ACC112 (cell line): ENCODE results near the gene APOBEC4.
A peak's percentile ranks its signal among the peaks of the same experiment; 100 is the strongest.

Experiments
- H2AFZ ChIP-seq: fragments of 200-600 bp; sonication (generic); one replicate; pipeline ENCODE4 v1.6.0; 2017; ENCODE audit warnings: antibody characterized with exemption, low read length; ENCODE audit not compliant: unreplicated experiment
- H3K27ac ChIP-seq: fragments of 200-600 bp; sonication (generic); 2 replicates; pipeline ENCODE4 v1.5.1; 2014; ENCODE audit warnings: low read depth, mild to moderate bottlenecking, antibody characterized with exemption, low read length, moderate library complexity
- H3K27me3 ChIP-seq: fragments of 200-600 bp; sonication (generic); 2 replicates; pipeline ENCODE4 v1.6.1; 2014; ENCODE audit warnings: mild to moderate bottlenecking, antibody characterized with exemption, low read length, moderate library complexity, mixed read lengths; ENCODE audit not compliant: insufficient read depth
- H3K36me3 ChIP-seq: fragments of 200-600 bp; sonication (generic); 2 replicates; pipeline ENCODE4 v1.6.1; 2016; ENCODE audit warnings: mild to moderate bottlenecking, antibody characterized with exemption, low read length, moderate library complexity, mixed read lengths; ENCODE audit not compliant: insufficient read depth
- H3K4me1 ChIP-seq: fragments of 200-600 bp; sonication (generic); one replicate; pipeline ENCODE4 v1.6.1; 2016; ENCODE audit warnings: low read length, mixed read lengths; ENCODE audit not compliant: insufficient read depth, unreplicated experiment, control insufficient read depth
- H3K4me3 ChIP-seq: fragments of 200-600 bp; sonication (generic); 2 replicates; pipeline ENCODE4 v1.5.1; 2014; ENCODE audit warnings: mild to moderate bottlenecking, low read depth, low read length
- H3K79me2 ChIP-seq: fragments of 200-600 bp; sonication (generic); one replicate; pipeline ENCODE4 v1.6.0; 2016; ENCODE audit warnings: low read length; ENCODE audit not compliant: control insufficient read depth, unreplicated experiment, insufficient read depth

The APOBEC4 gene

GRCh38 chr1:183646776-183647175, 6.3 kb downstream of the APOBEC4 start:
- no peaks in the 10 kb centered on the region for H3K79me2 ChIP-seq
- no peak overlapping the region for H3K4me3 ChIP-seq
- H3K36me3 ChIP-seq = no peaks in the 10 kb centered on the region
- H2AFZ ChIP-seq = no peak overlapping the region
- H3K4me1 ChIP-seq = no peaks in the 10 kb centered on the region
- H3K27ac ChIP-seq = no peak overlapping the region
- H3K27me3 ChIP-seq = no peaks in the 10 kb centered on the region

- Histone ChIP-seq H3K79me2 (no peaks in the 10 kb centered on the region), H3K4me1 (no peaks in the 10 kb centered on the region), H3K27me3 (no peaks in the 10 kb centered on the region), H2AFZ (no peak overlapping the region), H3K36me3 (no peaks in the 10 kb centered on the region), H3K4me3 (no peak overlapping the region), H3K27ac (no peak overlapping the region)
Observed at GRCh38 chr1:183645531-183645930, 7.6 kb downstream of the APOBEC4 start.

GRCh38 chr1:183642166-183642565, 10.9 kb downstream of the APOBEC4 start:
- H3K27me3 ChIP-seq = no peaks in the 10 kb centered on the region
- H3K79me2 ChIP-seq = peaks cover 4% of the 10 kb centered on the region
- H3K4me1 ChIP-seq = peaks cover 9% of the 10 kb centered on the region
- no peak overlapping the region for H3K27ac ChIP-seq
- no peak overlapping the region for H3K4me3 ChIP-seq
- no peak overlapping the region for H2AFZ ChIP-seq
- H3K36me3 ChIP-seq = no peaks in the 10 kb centered on the region

GRCh38 chr1:183640193-183640592, 12.9 kb downstream of the APOBEC4 start:
- Histone ChIP-seq H3K4me3 (no peak overlapping the region), H3K36me3 (no peaks in the 10 kb centered on the region), H3K4me1 (peaks cover 13% of the 10 kb centered on the region), H2AFZ (no peak overlapping the region), H3K27me3 (no peaks in the 10 kb centered on the region), H3K79me2 (peaks cover 14% of the 10 kb centered on the region), H3K27ac (no peak overlapping the region)

- H2AFZ ChIP-seq = no peak overlapping the region
- H3K4me1 ChIP-seq = peaks cover 13% of the 10 kb centered on the region
- H3K79me2 ChIP-seq = peaks cover 28% of the 10 kb centered on the region
- H3K27ac ChIP-seq = no peak overlapping the region
- H3K36me3 ChIP-seq = no peaks in the 10 kb centered on the region
- H3K4me3 ChIP-seq = no peak overlapping the region
- no peaks in the 10 kb centered on the region for H3K27me3 ChIP-seq
Observed at GRCh38 chr1:183638649-183639387, 14.3 kb downstream of the APOBEC4 start.

- Histone ChIP-seq H3K27ac (peak overlapping the region; percentile 38; the same call in 1 of the 2 replicates), H3K27me3 (no peaks in the 10 kb centered on the region), H3K4me3 (peak overlapping the region; percentile 92), H3K4me1 (peaks cover 14% of the 10 kb centered on the region), H3K36me3 (0 out of 2 replicates have a peak, but pooled peaks cover 2% of the 10 kb centered on the region), H3K79me2 (peaks cover 48% of the 10 kb centered on the region), H2AFZ (peak overlapping the region; percentile 80)
Observed at GRCh38 chr1:183636783-183637182, 16.3 kb downstream of the APOBEC4 start.

- Histone ChIP-seq H3K36me3 (0 out of 2 replicates have a peak, but pooled peaks cover 4% of the 10 kb centered on the region), H3K27me3 (no peaks in the 10 kb centered on the region), H2AFZ (peak overlapping the region; percentile 80), H3K4me3 (peak overlapping the region; percentile 92), H3K79me2 (peaks cover 52% of the 10 kb centered on the region), H3K4me1 (peaks cover 16% of the 10 kb centered on the region), H3K27ac (peak overlapping the region; percentile 38; the same call in 1 of the 2 replicates)
Observed at GRCh38 chr1:183636334-183636682, 16.8 kb downstream of the APOBEC4 start.

GRCh38 chr1:183635606-183636333, 17.3 kb downstream of the APOBEC4 start, which contains the start of gene ARPC5:
TSS of gene ARPC5 (minus strand) at chr1:183635783. CDS start at chr1:183635659, 124 bp downstream.
- Histone ChIP-seq H3K27ac (peak within 1 kb of the TSS; percentile 77), H3K27me3 (no peaks in the 10 kb centered on the region), H3K79me2 (peaks cover 56% of the 10 kb centered on the region), H3K36me3 (0 out of 2 replicates have a peak, but pooled peaks cover 5% of the 10 kb centered on the region), H2AFZ (peak within 1 kb of the TSS; percentile 80), H3K4me3 (peak within 1 kb of the TSS; percentile 92), H3K4me1 (peaks cover 18% of the 10 kb centered on the region)

- Histone ChIP-seq H3K79me2 (peaks cover 63% of the 10 kb centered on the region), H3K27ac (peak overlapping the region; percentile 77), H3K4me3 (peak overlapping the region; percentile 92), H2AFZ (no peak overlapping the region), H3K27me3 (no peaks in the 10 kb centered on the region), H3K36me3 (peaks cover 11% of the 10 kb centered on the region), H3K4me1 (peaks cover 24% of the 10 kb centered on the region)
Observed at GRCh38 chr1:183635099-183635605, 18.0 kb downstream of the APOBEC4 start.

GRCh38 chr1:183634429-183635065, 18.6 kb downstream of the APOBEC4 start:
- peak overlapping the region; percentile 92 for H3K4me3 ChIP-seq
- H2AFZ ChIP-seq = no peak overlapping the region
- peaks cover 67% of the 10 kb centered on the region for H3K79me2 ChIP-seq
- H3K36me3 ChIP-seq = peaks cover 15% of the 10 kb centered on the region
- no peaks in the 10 kb centered on the region for H3K27me3 ChIP-seq
- peak overlapping the region; percentile 77 for H3K27ac ChIP-seq
- H3K4me1 ChIP-seq = peaks cover 29% of the 10 kb centered on the region
